Activated CD4-positive, alpha-beta T cell treated with anti-CD3 and anti-CD28 coated beads for 24 hours (primary cell): ENCODE data around the gene COL9A1.

ENCODE experiments used
- DNase-seq, 2 donors: peaks; one replicate each; pipeline ENCODE4 v3.0.0-alpha.2; 2020; ENCODE audit warnings: low read depth in 2 of 2

COL9A1 gene

DNA sequence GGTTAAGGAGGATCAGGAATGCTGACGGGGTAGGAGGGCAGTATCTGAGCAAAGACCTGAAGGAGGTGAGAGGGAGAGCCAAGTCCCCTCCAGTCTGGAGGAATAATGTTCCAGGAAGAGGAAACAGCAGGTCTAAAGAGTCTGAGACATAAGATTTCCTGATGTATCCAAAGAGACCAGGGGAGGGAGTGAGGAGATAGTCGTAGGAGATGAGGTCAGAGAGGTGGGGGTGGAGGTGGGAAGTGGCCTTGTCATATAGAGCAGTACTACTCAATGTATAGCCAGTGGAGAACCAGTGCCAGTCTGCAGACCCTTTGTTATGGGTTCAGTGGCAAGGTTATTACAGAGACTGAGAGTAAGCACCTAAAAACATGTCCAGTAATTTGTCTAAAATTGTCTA lies 130.6 kb downstream of the COL9A1 start:
- DNase-seq, result no peak

DNA sequence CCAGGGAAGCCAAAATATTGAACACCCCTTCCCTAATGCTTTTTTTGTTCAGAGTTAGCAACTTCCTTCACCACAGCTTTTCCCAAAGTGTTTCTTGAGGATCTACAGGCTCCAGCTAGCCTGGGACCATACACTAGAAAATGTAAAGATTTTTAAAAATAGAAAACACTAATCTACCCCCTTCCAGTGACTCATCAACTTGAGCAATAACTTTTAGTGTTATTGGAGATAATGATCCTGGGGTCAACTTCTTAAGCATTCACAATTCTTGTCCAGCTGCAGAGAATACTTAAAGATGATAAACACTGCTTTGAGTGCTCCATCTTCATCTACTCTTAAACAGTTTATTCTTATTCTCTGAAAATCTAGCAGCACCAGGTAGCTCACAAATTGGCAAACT lies 131.6 kb downstream of the COL9A1 start:
- DNase-seq, result no peak

GRCh38 chr6:70168681-70169377 lies 134.1 kb downstream of the COL9A1 start:
- no peak for DNase-seq
